Body of pancreas (tissue), 4 donors: ENCODE data around the gene AP5B1. TPM values are rescaled to one million over a fixed set of nuclear protein-coding genes. Genes with fewer than 3 reads are reported as not detected.

ENCODE experiments used
- ATAC-seq: fragments of 150-250 bp; one replicate; pipeline ENCODE4 v1.9.1; 2016
- DNase-seq, 4 donors: peaks; one replicate each; pipeline ENCODE4 v3.0.0-alpha.2; 2019
- H3K27ac ChIP-seq, 4 donors: fragments of 200-600 bp; sonication (generic); 1 replicate in 3 of 4; 2 replicates in 1 of 4; pipeline versions ENCODE4 v1.5.1 to v1.6.1; 2016 to 2019; ENCODE audit warnings: mild to moderate bottlenecking in 1 of 4, mixed read lengths in 1 of 4, moderate library complexity in 1 of 4
- H3K27me3 ChIP-seq, 2 donors: fragments of 200-600 bp; sonication (generic); one replicate each; pipeline ENCODE4 v1.6.0; 2016; ENCODE audit warnings: mild to moderate bottlenecking in 1 of 2
- H3K36me3 ChIP-seq, 2 donors: fragments of 200-600 bp; sonication (generic); replicated peaks in 1 of 2; 2 replicates each; pipeline ENCODE4 v1.5.1; 2016; ENCODE audit warnings: low read depth in 2 of 2; ENCODE audit not compliant: insufficient read depth in 1 of 2
- H3K4me1 ChIP-seq: fragments of 200-600 bp; sonication (generic); one replicate; pipeline ENCODE4 v1.6.0; 2016
- H3K4me3 ChIP-seq, 2 donors: fragments of 200-600 bp; sonication (generic); 1 replicate in 1 of 2; 2 replicates in 1 of 2; pipeline ENCODE4 v1.5.1; 2016 to 2019
- H3K9me3 ChIP-seq, 3 donors: fragments of 200-600 bp; sonication (generic); 1 replicate in 2 of 3; 2 replicates in 1 of 3; pipeline ENCODE4 v1.5.1; 2016
- POLR2A ChIP-seq, 3 donors: fragments of 450-650 bp; IDR thresholded peaks; one replicate each; pipeline ENCODE4 v1.6.1; 2016; ENCODE audit warnings: antibody characterized with exemption in 3 of 3, mild to moderate bottlenecking in 2 of 3
- WGBS, 2 donors: methylation state at CpG; one replicate each; pipeline ENCODE4 v1.1.5; 2017; 5-methylcytosine and 5-hydroxymethylcytosine counted together
- intact Hi-C: fragments of 100-400 bp; cut with DNase I; formaldehyde crosslinking; loops from one replicate; pipeline ENCODE4 v1.15.1; 2023
- total RNA-seq, 2 donors: library from RNA; depleted of rRNA; stranded (reverse); fragments of >200 nt; gene quantifications; one replicate each; pipeline ENCODE4 v1.1.0, GENCODE V29; 2016
- TF ChIP-seq, protein P1 (sequence below), 7 experiments: fragments of 450-650 bp in 4 of 7; fragments of 200-600 bp in 3 of 7; sonication (generic) in 3 of 7; IDR thresholded peaks; one replicate each; pipeline ENCODE4 v1.5.1; 2016 to 2019; ENCODE audit warnings: antibody characterized with exemption in 7 of 7

Gene AP5B1
- total RNA-seq, 2 donors from 2014 or later, result 18.2 to 33.9 TPM

DNA sequence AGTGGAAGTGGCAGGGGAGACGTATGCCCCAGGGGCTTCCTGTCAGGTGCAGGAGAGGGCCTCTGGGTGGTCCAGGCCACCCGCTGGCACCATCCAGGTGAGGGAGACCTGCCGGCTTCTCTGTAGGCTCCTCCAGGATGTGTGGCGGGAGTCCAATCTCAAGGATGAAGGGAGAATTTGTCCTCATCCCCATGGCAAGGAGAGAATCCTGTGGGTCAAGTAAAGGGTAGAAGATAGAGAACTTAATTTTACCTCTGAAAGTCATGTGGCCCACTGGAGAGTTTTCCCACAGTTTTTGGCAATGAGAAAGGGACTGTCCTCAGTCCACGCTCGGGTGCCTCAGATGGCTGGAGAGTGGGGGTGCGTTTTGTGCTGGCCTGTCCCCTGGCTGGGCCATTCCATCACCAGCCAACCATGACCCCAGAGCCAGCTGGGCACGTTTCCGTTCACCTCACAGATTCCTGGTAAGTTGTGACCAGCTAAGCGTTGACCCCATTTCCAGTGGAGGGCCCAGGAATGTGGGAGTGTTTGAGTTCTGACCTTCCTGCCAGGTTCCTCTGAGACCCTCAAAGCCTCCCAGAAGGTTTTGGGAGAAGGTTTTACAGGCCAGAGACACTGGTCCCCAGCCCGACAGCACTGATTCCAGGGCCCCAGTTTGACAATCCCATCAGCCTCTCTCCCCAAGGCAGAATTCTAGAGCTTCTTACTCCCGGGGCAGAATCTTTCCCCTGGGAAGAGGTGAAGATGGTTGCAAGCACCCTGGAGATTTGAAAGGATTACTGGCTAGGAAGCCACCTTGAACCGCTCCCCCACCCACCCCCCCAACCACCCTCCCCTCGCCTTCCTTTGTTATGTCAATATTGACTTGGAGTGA is 8.7 kb upstream of the AP5B1 start:
- no peaks in the 10 kb centered on the region for H3K9me3 ChIP-seq
- no peaks in the 10 kb centered on the region for H3K36me3 ChIP-seq
- no peak for ATAC-seq
- WGBS, 2 donors, result 58 to 59% methylated on average over 10 to 14 of the region's 14 CpGs
- no peak for TF ChIP-seq POLR2A (IDR thresholded peaks at IDR 0.05)
- TF ChIP-seq, protein P1, sequence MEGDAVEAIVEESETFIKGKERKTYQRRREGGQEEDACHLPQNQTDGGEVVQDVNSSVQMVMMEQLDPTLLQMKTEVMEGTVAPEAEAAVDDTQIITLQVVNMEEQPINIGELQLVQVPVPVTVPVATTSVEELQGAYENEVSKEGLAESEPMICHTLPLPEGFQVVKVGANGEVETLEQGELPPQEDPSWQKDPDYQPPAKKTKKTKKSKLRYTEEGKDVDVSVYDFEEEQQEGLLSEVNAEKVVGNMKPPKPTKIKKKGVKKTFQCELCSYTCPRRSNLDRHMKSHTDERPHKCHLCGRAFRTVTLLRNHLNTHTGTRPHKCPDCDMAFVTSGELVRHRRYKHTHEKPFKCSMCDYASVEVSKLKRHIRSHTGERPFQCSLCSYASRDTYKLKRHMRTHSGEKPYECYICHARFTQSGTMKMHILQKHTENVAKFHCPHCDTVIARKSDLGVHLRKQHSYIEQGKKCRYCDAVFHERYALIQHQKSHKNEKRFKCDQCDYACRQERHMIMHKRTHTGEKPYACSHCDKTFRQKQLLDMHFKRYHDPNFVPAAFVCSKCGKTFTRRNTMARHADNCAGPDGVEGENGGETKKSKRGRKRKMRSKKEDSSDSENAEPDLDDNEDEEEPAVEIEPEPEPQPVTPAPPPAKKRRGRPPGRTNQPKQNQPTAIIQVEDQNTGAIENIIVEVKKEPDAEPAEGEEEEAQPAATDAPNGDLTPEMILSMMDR (IDR thresholded peaks at IDR 0.05), result no peak
- DNase-seq, result no peak
- no peak overlapping the region for H3K27ac ChIP-seq
- no peaks in the 10 kb centered on the region for H3K27me3 ChIP-seq
- intact Hi-C loops, result no loop called here
- no peak overlapping the region for H3K4me3 ChIP-seq
- H3K4me1 ChIP-seq, result peaks cover 54% of the 10 kb centered on the region

GRCh38 chr11:65788821-65789220 is 8.0 kb upstream of the AP5B1 start:
- no peak overlapping the region for H3K27ac ChIP-seq
- no peak for ATAC-seq
- intact Hi-C loops, result no loop called here
- DNase-seq, result no peak
- H3K27me3 ChIP-seq, result no peaks in the 10 kb centered on the region
- H3K9me3 ChIP-seq, result no peaks in the 10 kb centered on the region
- H3K4me3 ChIP-seq, result no peak overlapping the region
- H3K36me3 ChIP-seq, result no peaks in the 10 kb centered on the region
- WGBS, 2 donors, result 24 to 30% methylated on average over 6 of the region's 6 CpGs
- TF ChIP-seq, protein P1 (IDR thresholded peaks at IDR 0.05), result no peak
- TF ChIP-seq POLR2A (IDR thresholded peaks at IDR 0.05), result no peak
- H3K4me1 ChIP-seq, result peaks cover 53% of the 10 kb centered on the region

- H3K9me3 ChIP-seq, result no peaks in the 10 kb centered on the region
- peak; percentile 32 to 63 (median 44) for DNase-seq
- TF ChIP-seq POLR2A (IDR thresholded peaks at IDR 0.05), result no peak
- TF ChIP-seq, protein P1 (IDR thresholded peaks at IDR 0.05), result no peak
- no peak for ATAC-seq
- no peaks in the 10 kb centered on the region for H3K36me3 ChIP-seq
- peak overlapping the region in 2 of 4 donors; percentile 12 to 47 for H3K27ac ChIP-seq
- peak overlapping the region in 1 of 2 donors; percentile 0 for H3K4me3 ChIP-seq
- WGBS, 2 donors, result 0 to 4% methylated on average over 2 to 62 of the region's 64 CpGs
- peaks cover 44% of the 10 kb centered on the region for H3K4me1 ChIP-seq
- intact Hi-C loops, result no loop called here
- no peaks in the 10 kb centered on the region for H3K27me3 ChIP-seq
These were observed 7.2 kb upstream of the AP5B1 start for GRCh38 chr11:65787649-65788622.

GRCh38 chr11:65786786-65787636 is 6.2 kb upstream of the AP5B1 start, which contains the start of gene OVOL1:
TSS of gene OVOL1 (plus strand) at chr11:65787063. CDS start at chr11:65787374, 311 bp downstream.
- peak; percentile 85 for ATAC-seq

More at GRCh38 chr11:65786786-65787636, 6.2 kb upstream of the AP5B1 start, which contains the start of gene OVOL1:
- H3K27me3 ChIP-seq, result no peaks in the 10 kb centered on the region
- intact Hi-C loops, result no loop called here
- H3K9me3 ChIP-seq, result no peaks in the 10 kb centered on the region
- H3K4me3 ChIP-seq, result peak within 1 kb of the TSS; percentile 3 to 22
- peak; percentile 87 to 94 (median 92) for DNase-seq
- H3K4me1 ChIP-seq, result peaks cover 36% of the 10 kb centered on the region
- WGBS, 2 donors, result 1% methylated on average over 105 of the region's 112 CpGs; no CpG with 5 or more reads in 1 of the 2 donors
- H3K27ac ChIP-seq, result peak within 1 kb of the TSS; percentile 16 to 78 (median 58)
- peak; percentile 49 to 85 (median 83) for TF ChIP-seq POLR2A (IDR thresholded peaks at IDR 0.05)
- TF ChIP-seq, protein P1 (IDR thresholded peaks at IDR 0.05), result no peak
- H3K36me3 ChIP-seq, result no peaks in the 10 kb centered on the region
